Heart right ventricle (tissue), 16 donors: ENCODE results near the gene DCDC2. TPM values are rescaled to one million over a fixed set of nuclear protein-coding genes. Genes with fewer than 3 reads are reported as not detected.
"Not testable (repeated sequence)": the region's sequence is repeated elsewhere in the genome, so short reads cannot be mapped to it uniquely, and the experiment has no call there.

Experiments
- ATAC-seq, 8 donors: fragments of 200-7000 bp; cut with Tn5 transposase; one replicate each; pipeline ENCODE4 v1.9.1; 2020; ENCODE audit warnings: mild to moderate bottlenecking in 8 of 8, moderate library complexity in 8 of 8, moderate number of reproducible peaks in 1 of 8
- DNase-seq, 2 donors: peaks; one replicate each; pipeline ENCODE4 v3.0.0-alpha.2; 2020
- H3K27ac ChIP-seq, 10 donors: fragments of 200-600 bp; sonication (generic) in 2 of 10; one replicate each; pipeline versions ENCODE4 v1.5.0 to v1.8.0; 2020 to 2022; ENCODE audit warnings: mild to moderate bottlenecking in 3 of 10
- H3K27me3 ChIP-seq, 7 donors: fragments of 200-600 bp; one replicate each; pipeline ENCODE4 v1.8.0; 2021 to 2022; ENCODE audit warnings: mild to moderate bottlenecking in 2 of 7
- H3K36me3 ChIP-seq, 9 donors: fragments of 200-600 bp; sonication (generic) in 1 of 9; one replicate each; pipeline versions ENCODE4 v1.5.0 to v1.8.0; 2020 to 2022; ENCODE audit warnings: mild to moderate bottlenecking in 2 of 9
- H3K4me1 ChIP-seq, 9 donors: fragments of 200-600 bp; sonication (generic) in 1 of 9; one replicate each; pipeline versions ENCODE4 v1.5.0 to v1.8.0; 2020 to 2022; ENCODE audit warnings: mild to moderate bottlenecking in 4 of 9
- H3K4me3 ChIP-seq, 10 donors: fragments of 200-600 bp; sonication (generic) in 2 of 10; one replicate each; pipeline versions ENCODE4 v1.5.0 to v1.8.0; 2020 to 2022; ENCODE audit warnings: mild to moderate bottlenecking in 7 of 10, moderate library complexity in 2 of 10
- H3K9me3 ChIP-seq, 11 donors: fragments of 200-600 bp in 10 of 11; sonication (generic) in 2 of 11; one replicate each; pipeline versions ENCODE4 v1.5.0 to v1.8.0; 2013 to 2022; ENCODE audit warnings: mild to moderate bottlenecking in 2 of 11, control low read depth in 1 of 11, moderate library complexity in 1 of 11
- WGBS, 2 donors: extraction: QIAGEN DNeasy Blood & Tissue Kit; methylation state at CpG; one replicate each; pipeline ENCODE4 v1.1.7; 2013; ENCODE audit warnings: inconsistent platforms in 1 of 2; 5-methylcytosine and 5-hydroxymethylcytosine counted together
- intact Hi-C, 10 donors: fragments of 100-400 bp; cut with DNase I; formaldehyde crosslinking; loops; one replicate each; pipeline versions ENCODE4 v1.11.1 to v1.14.2; 2022
- polyA plus RNA-seq, 2 donors: library from polyadenylated mRNA; stranded (reverse); fragments of 200-250 nt; gene quantifications; one replicate each; pipeline ENCODE4 v1.2.3, GENCODE V29; 2013
- total RNA-seq, 10 donors: library from RNA; stranded (reverse); fragmentation: NEBNext Ultra II Directional in 3 of 10; extraction: Animal tissue kit (Norgen Biotek cat#: 25700) in 3 of 10; gene quantifications; one replicate each; pipeline versions ENCODE4 v1.2.1 to v1.2.4, GENCODE V29; 2021 to 2023
- TF ChIP-seq, protein P1 (sequence below), 9 donors: fragments of 200-600 bp; sonication (generic) in 2 of 9; IDR thresholded peaks; one replicate each; pipeline versions ENCODE4 v1.5.0 to v1.8.0; 2021 to 2022; ENCODE audit warnings: antibody characterized with exemption in 9 of 9, mild to moderate bottlenecking in 5 of 9, moderate library complexity in 1 of 9
- donor health status: Arrhythmogenic right ventricular cardiomyopathy.
- donor health status: ischemic (EF 13 %, LVEDD 7.1; RV severe dilation, severe dysfunction).
- donor health status: healthy with polysubstance abuse.
- donor health status: DM: no; HTN: yes; CAD: no.
- donor health status: DM: no; HTN: no; CAD: no.
- donor health status: ischemic (EF 25% LVEDD 6.9; RV normal size, moderate dysfunction).
- donor health status: ischemic (EF 25% LVEDD 5.7; RV mildly dilated, moderate dysfunction).
- donor health status: healthy.
- donor health status: DM: yes; HTN: yes; CAD: no.
- donor health status: Ischemic cardiomyopathy.
- donor health status: ischemic (EF 35%, LVEDD 5.7; RV mildly dilated, moderate dysfunction).
- donor health status: nonischemic (EF 11% LVEDD 7.7; RV severe dilation, severe dysfunction).
- donor health status: DM: yes; HTN: yes; CAD: no.
- donor health status: PGD.
- donor health status: ischemic (EF 29% LVEDD 5.4; RV normal size, mild dysfunction).
- donor health status: nonischemic (EF 23%, LVEDD 6.1; RV moderate dilation, normal function).

DCDC2 gene
- total and polyA plus RNA-seq, 12 donors: 0.06 TPM; not detected in 11

DNA sequence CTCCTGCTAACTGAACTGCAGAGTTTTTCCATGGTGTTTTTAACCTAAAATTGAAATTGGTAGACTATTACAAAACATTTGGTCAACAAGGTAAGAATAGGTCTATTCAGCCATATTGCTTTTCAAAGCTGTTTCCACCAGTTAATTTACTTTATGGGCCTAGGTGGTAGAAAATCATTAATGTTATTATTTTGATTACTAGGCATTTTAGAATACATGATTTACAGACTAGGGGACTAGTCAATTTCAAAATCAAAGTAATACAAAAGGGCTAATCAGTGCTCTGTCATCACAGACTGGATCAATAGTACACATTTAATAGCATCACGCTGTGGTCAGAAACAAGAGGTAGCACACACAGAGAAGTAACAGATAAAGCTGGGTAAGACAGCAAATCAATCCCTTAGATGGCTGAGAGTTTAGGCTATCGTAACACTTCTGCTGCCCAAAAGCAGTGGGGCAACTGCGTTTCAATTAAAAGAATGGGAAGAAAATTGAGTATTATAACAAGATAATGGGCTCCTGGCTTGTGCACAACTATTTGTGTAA, 117.4 kb downstream of the DCDC2 start:
- H3K27ac ChIP-seq: no peak overlapping the region
- no peaks in the 10 kb centered on the region for H3K36me3 ChIP-seq
- DNase-seq (no peak), ATAC-seq (no peak)
- H3K4me3 ChIP-seq: no peak overlapping the region
- 88 to 91% methylated on average over 3 of the region's 3 CpGs for WGBS, 2 donors
- no peaks in the 10 kb centered on the region for H3K9me3 ChIP-seq
- intact Hi-C loops: no loop called here
- TF ChIP-seq, protein P1, sequence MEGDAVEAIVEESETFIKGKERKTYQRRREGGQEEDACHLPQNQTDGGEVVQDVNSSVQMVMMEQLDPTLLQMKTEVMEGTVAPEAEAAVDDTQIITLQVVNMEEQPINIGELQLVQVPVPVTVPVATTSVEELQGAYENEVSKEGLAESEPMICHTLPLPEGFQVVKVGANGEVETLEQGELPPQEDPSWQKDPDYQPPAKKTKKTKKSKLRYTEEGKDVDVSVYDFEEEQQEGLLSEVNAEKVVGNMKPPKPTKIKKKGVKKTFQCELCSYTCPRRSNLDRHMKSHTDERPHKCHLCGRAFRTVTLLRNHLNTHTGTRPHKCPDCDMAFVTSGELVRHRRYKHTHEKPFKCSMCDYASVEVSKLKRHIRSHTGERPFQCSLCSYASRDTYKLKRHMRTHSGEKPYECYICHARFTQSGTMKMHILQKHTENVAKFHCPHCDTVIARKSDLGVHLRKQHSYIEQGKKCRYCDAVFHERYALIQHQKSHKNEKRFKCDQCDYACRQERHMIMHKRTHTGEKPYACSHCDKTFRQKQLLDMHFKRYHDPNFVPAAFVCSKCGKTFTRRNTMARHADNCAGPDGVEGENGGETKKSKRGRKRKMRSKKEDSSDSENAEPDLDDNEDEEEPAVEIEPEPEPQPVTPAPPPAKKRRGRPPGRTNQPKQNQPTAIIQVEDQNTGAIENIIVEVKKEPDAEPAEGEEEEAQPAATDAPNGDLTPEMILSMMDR (IDR thresholded peaks at IDR 0.05): no peak
- H3K4me1 ChIP-seq: no peaks in the 10 kb centered on the region
- no peaks in the 10 kb centered on the region for H3K27me3 ChIP-seq

- Histone ChIP-seq H3K27me3 (no peaks in the 10 kb centered on the region), H3K27ac (no peak overlapping the region), H3K4me1 (no peaks in the 10 kb centered on the region), H3K9me3 (no peaks in the 10 kb centered on the region), H3K36me3 (no peaks in the 10 kb centered on the region), H3K4me3 (no peak overlapping the region)
- 89% methylated on average over 3 of the region's 3 CpGs for WGBS, 2 donors
- TF ChIP-seq, protein P1 (IDR thresholded peaks at IDR 0.05): no peak
- intact Hi-C loops: no loop called here
- DNase-seq (no peak), ATAC-seq (no peak)
Observed at GRCh38 chr6:24238700-24239099, 119.2 kb downstream of the DCDC2 start.

DNA sequence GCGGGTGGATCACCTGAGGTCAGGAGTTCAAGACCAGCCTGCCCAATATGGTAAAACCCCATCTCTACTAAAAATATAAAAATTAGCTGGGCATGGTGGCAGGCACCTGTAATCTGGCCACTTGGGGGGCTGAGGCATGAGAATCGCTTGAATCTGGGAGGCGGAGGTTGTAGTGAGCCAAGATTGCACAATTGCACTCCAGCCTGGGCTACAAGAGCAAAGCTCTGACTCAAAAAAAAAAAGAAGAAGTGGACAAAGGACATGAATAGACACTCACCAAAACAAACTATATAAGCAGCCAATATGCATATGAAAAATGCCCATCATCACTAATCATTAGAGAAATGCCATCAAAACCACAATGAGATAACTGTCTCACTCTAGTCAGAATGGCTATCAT, 121.1 kb downstream of the DCDC2 start:
- H3K36me3 ChIP-seq, H3K27ac ChIP-seq, H3K4me3 ChIP-seq, H3K27me3 ChIP-seq, H3K4me1 ChIP-seq, H3K9me3 ChIP-seq, intact Hi-C loops, DNase-seq, ATAC-seq: not testable (repeated sequence)
- 89 to 93% methylated on average over 3 of the region's 3 CpGs for WGBS, 2 donors

DNA sequence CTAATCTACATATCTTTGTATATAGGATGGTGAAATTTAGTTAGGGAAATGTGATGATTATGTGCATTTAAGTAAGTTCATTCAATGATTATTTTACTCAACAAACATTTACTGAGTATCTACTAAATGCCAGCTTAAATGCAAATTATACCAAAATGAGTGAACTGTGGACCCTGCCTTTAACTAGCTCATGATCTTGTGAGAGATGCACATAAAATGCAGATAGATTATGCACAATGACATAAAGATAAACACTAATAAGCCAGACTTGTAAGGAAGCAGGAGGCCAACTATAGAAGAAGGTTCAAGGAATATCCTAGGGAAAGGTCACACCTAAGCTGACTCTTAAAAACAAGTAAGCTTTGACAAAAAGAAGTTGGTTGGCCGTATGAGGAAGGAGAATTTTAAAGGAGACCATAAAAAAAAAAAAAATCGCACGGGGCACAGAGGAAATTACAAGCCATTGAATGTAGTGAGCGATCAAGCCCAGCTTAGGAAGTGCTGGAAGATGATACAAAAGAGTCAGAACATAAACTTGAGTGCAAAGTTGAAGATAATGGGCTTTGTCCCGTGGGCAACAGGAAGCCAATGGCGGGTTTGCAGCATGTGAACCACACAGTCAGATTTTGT, 123.9 kb downstream of the DCDC2 start:
- no peak overlapping the region for H3K4me3 ChIP-seq
- DNase-seq: no peak
- H3K4me1 ChIP-seq: peaks cover 0 to 8% (median 0%) of the 10 kb centered on the region in 9 donors
- TF ChIP-seq, protein P1 (IDR thresholded peaks at IDR 0.05): no peak
- intact Hi-C loops: no loop called here
- H3K27ac ChIP-seq: no peak overlapping the region
- no peak for ATAC-seq
- H3K9me3 ChIP-seq: no peaks in the 10 kb centered on the region
- WGBS, 2 donors: 59 to 66% methylated on average over 6 of the region's 6 CpGs
- peaks cover 0 to 11% (median 0%) of the 10 kb centered on the region in 7 donors for H3K27me3 ChIP-seq
- H3K36me3 ChIP-seq: no peaks in the 10 kb centered on the region

DNA sequence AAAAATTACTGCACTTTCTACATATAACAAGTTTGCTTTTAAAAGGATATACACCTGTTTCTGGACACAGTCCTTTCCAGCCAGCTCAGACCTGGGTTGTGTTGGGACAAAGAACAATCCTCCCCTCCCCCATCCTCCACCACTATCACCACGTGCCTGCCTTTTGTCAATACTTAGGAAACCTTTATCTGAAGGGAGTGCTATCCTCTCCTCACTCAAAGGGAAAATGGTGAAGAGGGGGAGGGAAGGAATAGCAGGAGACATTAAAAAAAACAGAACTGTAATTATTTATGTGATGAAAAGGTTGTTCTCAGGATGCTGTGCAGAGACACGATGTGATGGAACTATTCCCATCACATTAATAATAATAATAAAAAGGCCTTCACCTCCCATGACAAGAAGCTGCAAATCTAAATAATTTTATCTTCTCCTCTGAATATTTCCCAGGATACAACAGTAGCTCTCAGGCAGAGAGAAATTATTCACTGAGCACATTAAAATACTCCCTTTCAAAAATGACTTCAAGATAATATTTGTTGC, 126.4 kb downstream of the DCDC2 start:
- TF ChIP-seq, protein P1 (IDR thresholded peaks at IDR 0.05): no peak
- peaks cover 0 to 11% (median 0%) of the 10 kb centered on the region in 7 donors for H3K27me3 ChIP-seq
- no peaks in the 10 kb centered on the region for H3K9me3 ChIP-seq
- DNase-seq (no peak), ATAC-seq (no peak)
- WGBS, 2 donors: 27 to 34% methylated on average over 2 of the region's 2 CpGs
- no peaks in the 10 kb centered on the region for H3K36me3 ChIP-seq
- no peak overlapping the region for H3K4me3 ChIP-seq
- H3K27ac ChIP-seq: no peak overlapping the region
- H3K4me1 ChIP-seq: peaks cover 0 to 17% (median 0%) of the 10 kb centered on the region in 9 donors
- intact Hi-C loops: no loop called here
